HG03045 (cell line): ENCODE results near the gene ICAM2.

Experiments used
- ATAC-seq: cut with Tn5 transposase; IDR thresholded peaks from one replicate; pipeline ENCODE4 v1.9.1; 2021; ENCODE audit warnings: mild to moderate bottlenecking, moderate library complexity; ENCODE audit not compliant: unreplicated experiment

ICAM2 gene

GRCh38 chr17:64020056-64020766 is at the start of gene ICAM2:
ICAM2 (minus strand) TSS chr17:64020633; CDS start chr17:64006691, 13,942 bp downstream.
- ATAC-seq = peak; percentile 64

GRCh38 chr17:64070213-64070612 is 49.8 kb upstream of the ICAM2 start:
- ATAC-seq = no peak

GRCh38 chr17:64069143-64069542 is 48.7 kb upstream of the ICAM2 start:
- ATAC-seq = no peak

GRCh38 chr17:64067657-64068056 is 47.2 kb upstream of the ICAM2 start:
- no peak for ATAC-seq

- no peak for ATAC-seq
Measured at GRCh38 chr17:64066716-64067115, 46.3 kb upstream of the ICAM2 start.

GRCh38 chr17:64065161-64065560 is 44.7 kb upstream of the ICAM2 start:
- ATAC-seq = no peak

GRCh38 chr17:64064331-64064730 is 43.9 kb upstream of the ICAM2 start:
- no peak for ATAC-seq

GRCh38 chr17:64063766-64064224 is 43.4 kb upstream of the ICAM2 start:
- ATAC-seq = no peak

- no peak for ATAC-seq
Measured at GRCh38 chr17:64063088-64063487, 42.7 kb upstream of the ICAM2 start.

- no peak for ATAC-seq
Measured at GRCh38 chr17:64061178-64061898, 40.9 kb upstream of the ICAM2 start.

- ATAC-seq = no peak
Measured at GRCh38 chr17:64060331-64060730, 39.9 kb upstream of the ICAM2 start.

GRCh38 chr17:64059756-64060155 is 39.3 kb upstream of the ICAM2 start:
- no peak for ATAC-seq

- no peak for ATAC-seq
Measured at GRCh38 chr17:64058621-64059020, 38.2 kb upstream of the ICAM2 start.

- ATAC-seq = no peak
Measured at GRCh38 chr17:64057701-64058263, 37.3 kb upstream of the ICAM2 start.

GRCh38 chr17:64056269-64057005 is 36.0 kb upstream of the ICAM2 start:
- peak; percentile 79 for ATAC-seq

GRCh38 chr17:64055183-64056142 is 35.0 kb upstream of the ICAM2 start:
- ATAC-seq = no peak

GRCh38 chr17:64054304-64054703 is 33.9 kb upstream of the ICAM2 start:
- no peak for ATAC-seq

- ATAC-seq = no peak
Measured at GRCh38 chr17:64053101-64053500, 32.7 kb upstream of the ICAM2 start.

- ATAC-seq = no peak
Measured at GRCh38 chr17:64051153-64051552, 30.7 kb upstream of the ICAM2 start.

- no peak for ATAC-seq
Measured at GRCh38 chr17:64048805-64049204, 28.4 kb upstream of the ICAM2 start.
